ENCODE results near the gene SYDE2.

DNA sequence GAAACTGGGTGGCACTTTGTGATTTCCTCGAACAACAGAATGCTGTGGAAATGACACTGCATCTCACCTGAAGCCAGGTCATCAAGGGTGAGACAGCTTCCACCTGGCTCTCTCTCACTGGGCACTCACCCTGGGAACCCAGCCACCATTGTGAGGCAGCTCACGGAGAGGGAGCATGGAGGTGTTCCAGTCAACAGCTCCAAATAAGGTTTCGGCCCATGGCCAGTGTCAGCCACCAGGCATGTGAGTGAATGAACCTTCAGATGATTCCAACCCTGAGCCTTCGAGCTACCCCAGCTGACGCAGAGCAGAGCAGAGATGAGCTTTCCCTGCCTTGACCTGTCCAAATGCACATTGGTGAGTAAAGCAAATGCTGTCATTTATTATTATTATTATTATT lies 58.1 kb downstream of the SYDE2 start:
- TF ChIP-seq, protein P1, sequence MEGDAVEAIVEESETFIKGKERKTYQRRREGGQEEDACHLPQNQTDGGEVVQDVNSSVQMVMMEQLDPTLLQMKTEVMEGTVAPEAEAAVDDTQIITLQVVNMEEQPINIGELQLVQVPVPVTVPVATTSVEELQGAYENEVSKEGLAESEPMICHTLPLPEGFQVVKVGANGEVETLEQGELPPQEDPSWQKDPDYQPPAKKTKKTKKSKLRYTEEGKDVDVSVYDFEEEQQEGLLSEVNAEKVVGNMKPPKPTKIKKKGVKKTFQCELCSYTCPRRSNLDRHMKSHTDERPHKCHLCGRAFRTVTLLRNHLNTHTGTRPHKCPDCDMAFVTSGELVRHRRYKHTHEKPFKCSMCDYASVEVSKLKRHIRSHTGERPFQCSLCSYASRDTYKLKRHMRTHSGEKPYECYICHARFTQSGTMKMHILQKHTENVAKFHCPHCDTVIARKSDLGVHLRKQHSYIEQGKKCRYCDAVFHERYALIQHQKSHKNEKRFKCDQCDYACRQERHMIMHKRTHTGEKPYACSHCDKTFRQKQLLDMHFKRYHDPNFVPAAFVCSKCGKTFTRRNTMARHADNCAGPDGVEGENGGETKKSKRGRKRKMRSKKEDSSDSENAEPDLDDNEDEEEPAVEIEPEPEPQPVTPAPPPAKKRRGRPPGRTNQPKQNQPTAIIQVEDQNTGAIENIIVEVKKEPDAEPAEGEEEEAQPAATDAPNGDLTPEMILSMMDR (conservative IDR thresholded peaks at IDR 0.05; ENCODE audit: low read depth in 2 of 2) = no peak
- TF ChIP-seq EZH2phosphoT487 (IDR thresholded peaks at IDR 0.05; ENCODE audit: unreplicated experiment) = no peak
- no peak for TF ChIP-seq ZNF114 (CRISPR knock-in tag; IDR thresholded peaks at IDR 0.05)

All from GM23338 (cell line).